ENCODE measurements around the gene LATS2.

Gene LATS2

DNA sequence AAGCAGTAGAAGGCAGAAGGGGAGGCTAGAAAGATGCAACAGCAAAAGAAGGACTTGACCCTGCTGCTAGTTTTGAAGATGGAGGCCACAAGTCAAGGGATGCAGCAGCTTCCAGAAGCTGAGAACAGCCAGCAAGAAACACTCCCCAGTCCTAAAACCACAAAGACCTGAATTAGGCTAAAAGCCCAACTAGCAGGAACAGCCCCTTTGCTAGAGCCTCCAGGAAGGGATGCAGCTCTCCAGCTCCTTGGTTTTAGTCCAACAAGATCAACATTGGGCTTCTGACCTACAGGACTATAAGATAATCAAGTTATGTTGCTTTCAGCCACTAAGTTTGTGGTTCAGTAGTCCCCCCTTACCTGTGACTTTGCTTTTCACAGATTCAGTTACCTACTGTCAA is 10.5 kb upstream of the LATS2 start:
- H3K4me1 ChIP-seq (ENCODE audit: control insufficient read depth, insufficient read depth, low read length), result no peaks in the 10 kb centered on the region
- no peak overlapping the region for H3K27ac ChIP-seq (ENCODE audit: extremely low read depth, low read depth, low read length)
- POLR2A ChIA-PET, result no interaction called here
- no peak overlapping the region for H3K4me3 ChIP-seq (ENCODE audit: low read depth, low read length)
- no peaks in the 10 kb centered on the region for H3K9me3 ChIP-seq (ENCODE audit: control insufficient read depth, insufficient read depth, low read depth, low read length)
- CTCF ChIA-PET, result no interaction called here
- TF ChIP-seq ZFHX2 (tag by site-specific recombination; conservative IDR thresholded peaks at IDR 0.05) (no peak), ZBTB20 (tag by site-specific recombination; IDR thresholded peaks at IDR 0.05) (no peak), SP7 (tag by site-specific recombination; IDR thresholded peaks at IDR 0.05) (no peak), ZFP69B (tag by site-specific recombination; IDR thresholded peaks at IDR 0.05) (0 out of 2 replicates have a peak, but pooled peaks have one; percentile 30), TSHZ1 (tag by site-specific recombination; IDR thresholded peaks at IDR 0.05; ENCODE audit: borderline replicate concordance) (no peak), KLF7 (tag by site-specific recombination; IDR thresholded peaks at IDR 0.05; ENCODE audit: borderline replicate concordance) (no peak), ZNF248 (tag by site-specific recombination; IDR thresholded peaks at IDR 0.05) (no peak), ZNF37A (tag by site-specific recombination; IDR thresholded peaks at IDR 0.05) (no peak), IKZF3 (tag by site-specific recombination; IDR thresholded peaks at IDR 0.05) (no peak), ZNF221 (tag by site-specific recombination; IDR thresholded peaks at IDR 0.05; ENCODE audit: borderline replicate concordance) (no peak), ZNF513 (tag by site-specific recombination; IDR thresholded peaks at IDR 0.05) (no peak), ZNF341 (tag by site-specific recombination; IDR thresholded peaks at IDR 0.05; ENCODE audit: low read depth) (peak; percentile 42)
- TF ChIP-seq, protein P1, sequence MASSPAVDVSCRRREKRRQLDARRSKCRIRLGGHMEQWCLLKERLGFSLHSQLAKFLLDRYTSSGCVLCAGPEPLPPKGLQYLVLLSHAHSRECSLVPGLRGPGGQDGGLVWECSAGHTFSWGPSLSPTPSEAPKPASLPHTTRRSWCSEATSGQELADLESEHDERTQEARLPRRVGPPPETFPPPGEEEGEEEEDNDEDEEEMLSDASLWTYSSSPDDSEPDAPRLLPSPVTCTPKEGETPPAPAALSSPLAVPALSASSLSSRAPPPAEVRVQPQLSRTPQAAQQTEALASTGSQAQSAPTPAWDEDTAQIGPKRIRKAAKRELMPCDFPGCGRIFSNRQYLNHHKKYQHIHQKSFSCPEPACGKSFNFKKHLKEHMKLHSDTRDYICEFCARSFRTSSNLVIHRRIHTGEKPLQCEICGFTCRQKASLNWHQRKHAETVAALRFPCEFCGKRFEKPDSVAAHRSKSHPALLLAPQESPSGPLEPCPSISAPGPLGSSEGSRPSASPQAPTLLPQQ (tag by site-specific recombination; IDR thresholded peaks at IDR 0.05), result no peak
- no peaks in the 10 kb centered on the region for H3K36me3 ChIP-seq (ENCODE audit: control insufficient read depth in 2 of 2, insufficient read depth in 1 of 2, low read length in 2 of 2)

GRCh38 chr13:21071015-21071414 is 9.6 kb upstream of the LATS2 start:
- Histone ChIP-seq H3K4me1 (ENCODE audit: control insufficient read depth, insufficient read depth, low read length) (no peaks in the 10 kb centered on the region), H3K36me3 (ENCODE audit: control insufficient read depth in 2 of 2, insufficient read depth in 1 of 2, low read length in 2 of 2) (no peaks in the 10 kb centered on the region), H3K27ac (ENCODE audit: extremely low read depth, low read depth, low read length) (no peak overlapping the region), H3K4me3 (ENCODE audit: low read depth, low read length) (no peak overlapping the region), H3K9me3 (ENCODE audit: control insufficient read depth, insufficient read depth, low read depth, low read length) (no peaks in the 10 kb centered on the region)
- ChIA-PET POLR2A (no interaction called here), CTCF (no interaction called here)
- TF ChIP-seq ZNF341 (tag by site-specific recombination; IDR thresholded peaks at IDR 0.05; ENCODE audit: low read depth) (no peak), REPIN1 (tag by site-specific recombination; IDR thresholded peaks at IDR 0.05; ENCODE audit: low read depth) (no peak), ZNF292 (tag by site-specific recombination; IDR thresholded peaks at IDR 0.05; ENCODE audit: borderline replicate concordance, low read depth) (no peak), PRDM1 (tag by site-specific recombination; IDR thresholded peaks at IDR 0.05) (no peak), KLF10 (tag by site-specific recombination; IDR thresholded peaks at IDR 0.05) (no peak), ZNF423 (tag by site-specific recombination; IDR thresholded peaks at IDR 0.05) (no peak), ZNF155 (tag by site-specific recombination; IDR thresholded peaks at IDR 0.05) (no peak), ZNF488 (tag by site-specific recombination; IDR thresholded peaks at IDR 0.05) (no peak), ZBTB20 (tag by site-specific recombination; IDR thresholded peaks at IDR 0.05) (no peak), ZNF624 (tag by site-specific recombination; IDR thresholded peaks at IDR 0.05) (no peak)
- TF ChIP-seq, protein P2, sequence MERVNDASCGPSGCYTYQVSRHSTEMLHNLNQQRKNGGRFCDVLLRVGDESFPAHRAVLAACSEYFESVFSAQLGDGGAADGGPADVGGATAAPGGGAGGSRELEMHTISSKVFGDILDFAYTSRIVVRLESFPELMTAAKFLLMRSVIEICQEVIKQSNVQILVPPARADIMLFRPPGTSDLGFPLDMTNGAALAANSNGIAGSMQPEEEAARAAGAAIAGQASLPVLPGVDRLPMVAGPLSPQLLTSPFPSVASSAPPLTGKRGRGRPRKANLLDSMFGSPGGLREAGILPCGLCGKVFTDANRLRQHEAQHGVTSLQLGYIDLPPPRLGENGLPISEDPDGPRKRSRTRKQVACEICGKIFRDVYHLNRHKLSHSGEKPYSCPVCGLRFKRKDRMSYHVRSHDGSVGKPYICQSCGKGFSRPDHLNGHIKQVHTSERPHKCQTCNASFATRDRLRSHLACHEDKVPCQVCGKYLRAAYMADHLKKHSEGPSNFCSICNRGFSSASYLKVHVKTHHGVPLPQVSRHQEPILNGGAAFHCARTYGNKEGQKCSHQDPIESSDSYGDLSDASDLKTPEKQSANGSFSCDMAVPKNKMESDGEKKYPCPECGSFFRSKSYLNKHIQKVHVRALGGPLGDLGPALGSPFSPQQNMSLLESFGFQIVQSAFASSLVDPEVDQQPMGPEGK (tag by site-specific recombination; IDR thresholded peaks at IDR 0.05), result no peak
- TF ChIP-seq, protein P3, sequence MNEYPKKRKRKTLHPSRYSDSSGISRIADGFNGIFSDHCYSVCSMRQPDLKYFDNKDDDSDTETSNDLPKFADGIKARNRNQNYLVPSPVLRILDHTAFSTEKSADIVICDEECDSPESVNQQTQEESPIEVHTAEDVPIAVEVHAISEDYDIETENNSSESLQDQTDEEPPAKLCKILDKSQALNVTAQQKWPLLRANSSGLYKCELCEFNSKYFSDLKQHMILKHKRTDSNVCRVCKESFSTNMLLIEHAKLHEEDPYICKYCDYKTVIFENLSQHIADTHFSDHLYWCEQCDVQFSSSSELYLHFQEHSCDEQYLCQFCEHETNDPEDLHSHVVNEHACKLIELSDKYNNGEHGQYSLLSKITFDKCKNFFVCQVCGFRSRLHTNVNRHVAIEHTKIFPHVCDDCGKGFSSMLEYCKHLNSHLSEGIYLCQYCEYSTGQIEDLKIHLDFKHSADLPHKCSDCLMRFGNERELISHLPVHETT (tag by site-specific recombination; IDR thresholded peaks at IDR 0.05), result no peak
- TF ChIP-seq, protein P4, sequence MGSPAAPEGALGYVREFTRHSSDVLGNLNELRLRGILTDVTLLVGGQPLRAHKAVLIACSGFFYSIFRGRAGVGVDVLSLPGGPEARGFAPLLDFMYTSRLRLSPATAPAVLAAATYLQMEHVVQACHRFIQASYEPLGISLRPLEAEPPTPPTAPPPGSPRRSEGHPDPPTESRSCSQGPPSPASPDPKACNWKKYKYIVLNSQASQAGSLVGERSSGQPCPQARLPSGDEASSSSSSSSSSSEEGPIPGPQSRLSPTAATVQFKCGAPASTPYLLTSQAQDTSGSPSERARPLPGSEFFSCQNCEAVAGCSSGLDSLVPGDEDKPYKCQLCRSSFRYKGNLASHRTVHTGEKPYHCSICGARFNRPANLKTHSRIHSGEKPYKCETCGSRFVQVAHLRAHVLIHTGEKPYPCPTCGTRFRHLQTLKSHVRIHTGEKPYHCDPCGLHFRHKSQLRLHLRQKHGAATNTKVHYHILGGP (tag by site-specific recombination; IDR thresholded peaks at IDR 0.05), result no peak

All from HEK293 (cell line).